Hepatocyte (in vitro differentiated cells): Measurements from ENCODE around the gene ZMIZ1.

ENCODE experiments used
- CTCF ChIP-seq: fragments of 200-600 bp; sonication (generic); IDR thresholded peaks from 2 replicates; pipeline ENCODE4 v1.5.1; 2016; ENCODE audit warnings: antibody characterized with exemption, mild to moderate bottlenecking; ENCODE audit not compliant: poor library complexity
- EZH2phosphoT487 ChIP-seq: fragments of 200-600 bp; sonication (generic); IDR thresholded peaks from one replicate; pipeline ENCODE4 v1.6.1; 2018; ENCODE audit warnings: antibody characterized with exemption, mild to moderate bottlenecking, low read depth, moderate library complexity; ENCODE audit not compliant: unreplicated experiment, severe bottlenecking

- no peak for TF ChIP-seq CTCF
- TF ChIP-seq EZH2phosphoT487, result no peak
Observed at GRCh38 chr10:79165070-79165778, 96.5 kb downstream of the ZMIZ1 start.
